ENCODE results near the gene WDR93.
"Not testable (repeated sequence)": the region's sequence is repeated elsewhere in the genome, so short reads cannot be mapped to it uniquely, and the experiment has no call there.

Gene WDR93

DNA sequence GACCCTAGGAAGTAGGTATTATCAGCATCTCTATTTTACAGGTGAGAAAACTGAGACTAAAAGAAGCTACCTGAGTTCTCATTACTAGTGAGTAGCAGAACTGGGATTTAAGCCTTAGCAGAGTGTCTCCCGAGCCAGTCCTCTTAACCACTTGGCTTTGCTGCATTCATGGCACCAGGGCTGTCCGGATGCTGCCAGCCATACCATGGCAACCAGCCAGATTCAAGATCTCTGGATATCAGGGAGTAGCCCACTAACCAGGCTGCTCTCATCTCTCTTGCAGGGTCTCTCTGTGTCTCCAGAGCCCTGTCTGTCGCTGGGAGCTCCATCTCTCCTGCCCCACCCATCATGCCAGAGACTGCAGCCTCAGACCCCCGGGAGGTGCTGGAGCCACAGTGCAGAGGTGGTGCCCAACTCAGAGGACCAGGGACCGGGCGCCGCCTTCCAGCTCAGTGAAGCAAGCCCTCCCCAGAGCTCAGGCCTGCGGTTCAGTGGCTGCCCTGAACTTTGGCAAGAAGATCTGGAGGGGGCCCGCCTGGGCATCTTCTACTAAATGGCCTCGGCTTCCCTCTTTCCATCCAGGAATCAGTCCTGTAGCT is 87.3 kb downstream of the WDR93 start:
- Histone ChIP-seq H3K27ac (ENCODE audit: insufficient read depth, low read depth, low read length, poor library complexity, severe bottlenecking) (no peak overlapping the region), H3K36me3 (ENCODE audit: control insufficient read depth, insufficient read depth, low read length) (no peaks in the 10 kb centered on the region), H3K27me3 (ENCODE audit: control insufficient read depth, insufficient read depth, low read length, poor library complexity, severe bottlenecking) (peaks cover 39% of the 10 kb centered on the region), H3K9me3 (ENCODE audit: control insufficient read depth, low read length) (no peaks in the 10 kb centered on the region), H3K4me3 (ENCODE audit: insufficient read depth, low read depth, low read length) (no peak overlapping the region), H3K4me1 (ENCODE audit: control insufficient read depth, insufficient read depth, low read length) (no peaks in the 10 kb centered on the region)
- WGBS, 2 experiments = 91% methylated on average over 10 of the region's 10 CpGs

DNA sequence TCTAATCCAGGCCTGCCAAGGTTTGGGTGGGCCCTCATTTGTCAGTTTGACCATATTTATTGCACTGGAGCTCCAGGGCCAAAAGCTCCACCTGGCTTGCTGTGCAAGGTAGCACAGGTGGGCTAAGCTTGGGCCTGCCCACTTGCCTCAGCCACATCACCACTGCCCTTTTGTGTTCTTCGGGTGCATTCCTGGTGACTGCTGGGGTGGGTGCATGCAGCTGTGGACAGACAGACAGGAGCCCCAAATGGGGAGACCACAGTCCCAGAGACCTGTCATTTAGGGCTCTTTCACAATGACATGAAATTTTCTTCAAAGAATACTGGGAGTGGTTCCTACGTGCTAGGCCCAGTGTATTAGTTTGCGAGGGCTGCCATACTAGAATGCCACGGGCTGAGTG is 88.2 kb downstream of the WDR93 start:
- 87 to 92% methylated on average over 4 of the region's 4 CpGs for WGBS, 2 experiments
- H3K4me3 ChIP-seq (ENCODE audit: insufficient read depth, low read depth, low read length) = no peak overlapping the region
- H3K9me3 ChIP-seq (ENCODE audit: control insufficient read depth, low read length) = no peaks in the 10 kb centered on the region
- no peaks in the 10 kb centered on the region for H3K4me1 ChIP-seq (ENCODE audit: control insufficient read depth, insufficient read depth, low read length)
- no peaks in the 10 kb centered on the region for H3K36me3 ChIP-seq (ENCODE audit: control insufficient read depth, insufficient read depth, low read length)
- H3K27me3 ChIP-seq (ENCODE audit: control insufficient read depth, insufficient read depth, low read length, poor library complexity, severe bottlenecking) = peaks cover 39% of the 10 kb centered on the region
- H3K27ac ChIP-seq (ENCODE audit: insufficient read depth, low read depth, low read length, poor library complexity, severe bottlenecking) = no peak overlapping the region

DNA sequence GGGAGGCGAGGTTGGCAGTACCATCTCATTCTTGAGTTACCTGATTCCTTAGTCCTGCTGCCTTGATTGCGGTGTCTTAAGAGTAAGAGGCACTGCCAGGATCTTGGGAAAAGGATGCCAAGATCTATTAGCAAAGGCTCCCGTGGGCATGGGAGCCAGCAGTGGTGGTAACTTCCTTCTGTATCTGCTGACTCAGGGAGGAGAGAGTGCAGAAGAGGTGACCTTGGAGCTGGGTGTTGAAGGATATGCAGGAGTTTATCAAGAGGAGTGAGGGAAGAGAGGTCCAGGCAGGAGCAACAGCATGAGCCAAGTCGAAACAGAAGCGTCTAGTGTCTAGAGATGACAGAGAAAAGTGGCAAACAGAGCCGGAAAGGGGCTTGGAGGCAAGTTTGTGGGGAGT is 90.0 kb downstream of the WDR93 start:
- H3K27ac ChIP-seq (ENCODE audit: insufficient read depth, low read depth, low read length, poor library complexity, severe bottlenecking) = no peak overlapping the region
- no peaks in the 10 kb centered on the region for H3K36me3 ChIP-seq (ENCODE audit: control insufficient read depth, insufficient read depth, low read length)
- no peak overlapping the region for H3K4me3 ChIP-seq (ENCODE audit: insufficient read depth, low read depth, low read length)
- H3K4me1 ChIP-seq (ENCODE audit: control insufficient read depth, insufficient read depth, low read length) = no peaks in the 10 kb centered on the region
- 92% methylated on average over 6 of the region's 6 CpGs for WGBS, 2 experiments
- H3K27me3 ChIP-seq (ENCODE audit: control insufficient read depth, insufficient read depth, low read length, poor library complexity, severe bottlenecking) = peaks cover 34% of the 10 kb centered on the region
- no peaks in the 10 kb centered on the region for H3K9me3 ChIP-seq (ENCODE audit: control insufficient read depth, low read length)

DNA sequence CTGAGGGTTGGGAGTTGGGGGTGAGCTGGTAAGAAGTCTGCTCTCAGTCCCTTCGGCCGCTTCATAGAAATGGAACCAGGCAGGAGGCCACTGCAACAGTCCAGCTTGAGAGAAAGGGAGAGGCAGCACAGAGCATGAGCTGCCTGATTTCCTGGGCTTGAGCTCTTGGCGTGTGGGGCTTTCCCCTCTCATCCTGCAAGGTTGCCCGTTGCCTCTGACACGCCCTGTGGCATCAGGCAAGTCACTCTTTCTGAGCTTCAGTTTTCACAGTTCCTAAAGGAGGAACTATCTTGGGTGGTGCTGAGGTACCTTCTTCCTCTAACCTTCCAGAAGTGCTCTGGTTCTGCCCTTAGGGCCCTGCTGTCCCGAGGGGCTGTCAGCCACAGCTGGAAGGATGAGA is 90.4 kb downstream of the WDR93 start:
- Histone ChIP-seq H3K27me3 (ENCODE audit: control insufficient read depth, insufficient read depth, low read length, poor library complexity, severe bottlenecking) (peaks cover 30% of the 10 kb centered on the region), H3K4me3 (ENCODE audit: insufficient read depth, low read depth, low read length) (no peak overlapping the region), H3K36me3 (ENCODE audit: control insufficient read depth, insufficient read depth, low read length) (no peaks in the 10 kb centered on the region), H3K27ac (ENCODE audit: insufficient read depth, low read depth, low read length, poor library complexity, severe bottlenecking) (no peak overlapping the region), H3K9me3 (ENCODE audit: control insufficient read depth, low read length) (no peaks in the 10 kb centered on the region), H3K4me1 (ENCODE audit: control insufficient read depth, insufficient read depth, low read length) (no peaks in the 10 kb centered on the region)
- WGBS, 2 experiments = 86 to 87% methylated on average over 6 of the region's 6 CpGs

DNA sequence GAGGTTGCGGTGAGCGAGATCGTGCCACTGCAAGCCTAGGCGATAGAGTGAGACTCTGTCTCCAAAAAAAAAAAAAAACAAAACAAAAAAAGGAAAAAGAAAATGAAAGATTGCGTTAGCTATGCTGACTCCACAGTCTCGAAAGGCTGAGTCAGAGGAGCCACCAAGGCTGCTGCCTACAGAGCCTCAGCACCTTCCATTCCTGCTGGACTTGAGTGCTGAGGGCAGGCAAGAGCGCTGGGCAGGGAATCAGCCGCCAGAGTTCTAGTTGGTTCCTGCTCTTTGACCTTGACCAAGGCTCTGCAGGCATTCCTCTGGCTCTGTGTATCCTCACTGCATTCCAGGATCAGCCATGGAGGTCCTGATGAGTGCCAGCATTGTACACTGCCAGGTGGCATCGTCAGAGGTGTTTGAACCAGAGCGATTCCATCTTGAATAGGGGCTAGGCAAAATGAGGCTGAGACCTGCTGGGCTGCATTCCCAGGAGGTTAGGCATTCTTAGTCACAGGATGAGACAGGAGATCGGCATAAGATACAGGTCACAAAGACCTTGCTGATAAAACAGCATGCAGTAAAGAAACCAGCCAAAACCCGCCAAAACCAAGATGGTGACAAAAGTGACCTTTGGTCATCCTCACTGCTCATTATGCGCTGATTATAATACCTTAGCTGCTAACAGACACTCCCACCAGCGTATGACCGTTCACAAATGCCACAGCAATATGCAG is 91.4 kb downstream of the WDR93 start:
- WGBS, 2 experiments = 87 to 88% methylated on average over 15 of the region's 15 CpGs
- Histone ChIP-seq H3K27ac (ENCODE audit: insufficient read depth, low read depth, low read length, poor library complexity, severe bottlenecking) (no peak overlapping the region), H3K4me3 (ENCODE audit: insufficient read depth, low read depth, low read length) (no peak overlapping the region), H3K27me3 (ENCODE audit: control insufficient read depth, insufficient read depth, low read length, poor library complexity, severe bottlenecking) (peaks cover 22% of the 10 kb centered on the region), H3K9me3 (ENCODE audit: control insufficient read depth, low read length) (no peaks in the 10 kb centered on the region), H3K4me1 (ENCODE audit: control insufficient read depth, insufficient read depth, low read length) (no peaks in the 10 kb centered on the region), H3K36me3 (ENCODE audit: control insufficient read depth, insufficient read depth, low read length) (no peaks in the 10 kb centered on the region)

DNA sequence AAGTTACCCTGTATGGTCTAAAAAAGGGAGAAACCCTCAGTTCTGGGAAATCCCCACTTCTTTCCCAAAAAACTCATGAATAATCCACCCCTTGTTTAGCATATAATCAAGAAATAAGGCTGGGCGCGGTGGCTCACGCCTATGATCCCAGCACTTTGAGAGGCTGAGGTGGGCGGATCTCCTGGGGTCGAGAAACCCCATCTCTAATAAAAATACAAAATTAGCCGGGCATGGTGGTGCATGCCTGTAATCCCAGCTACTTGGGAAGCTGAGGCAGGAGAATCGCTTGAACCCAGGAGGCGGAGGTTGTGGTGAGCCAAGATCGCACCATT is 92.0 kb downstream of the WDR93 start:
- H3K4me3 ChIP-seq (ENCODE audit: insufficient read depth, low read depth, low read length); H3K36me3 ChIP-seq (ENCODE audit: control insufficient read depth, insufficient read depth, low read length); H3K4me1 ChIP-seq (ENCODE audit: control insufficient read depth, insufficient read depth, low read length); H3K9me3 ChIP-seq (ENCODE audit: control insufficient read depth, low read length); H3K27ac ChIP-seq (ENCODE audit: insufficient read depth, low read depth, low read length, poor library complexity, severe bottlenecking): not testable (repeated sequence)
- 90% methylated on average over 9 of the region's 9 CpGs for WGBS, 2 experiments
- H3K27me3 ChIP-seq (ENCODE audit: control insufficient read depth, insufficient read depth, low read length, poor library complexity, severe bottlenecking) = peaks cover 16% of the 10 kb centered on the region

DNA sequence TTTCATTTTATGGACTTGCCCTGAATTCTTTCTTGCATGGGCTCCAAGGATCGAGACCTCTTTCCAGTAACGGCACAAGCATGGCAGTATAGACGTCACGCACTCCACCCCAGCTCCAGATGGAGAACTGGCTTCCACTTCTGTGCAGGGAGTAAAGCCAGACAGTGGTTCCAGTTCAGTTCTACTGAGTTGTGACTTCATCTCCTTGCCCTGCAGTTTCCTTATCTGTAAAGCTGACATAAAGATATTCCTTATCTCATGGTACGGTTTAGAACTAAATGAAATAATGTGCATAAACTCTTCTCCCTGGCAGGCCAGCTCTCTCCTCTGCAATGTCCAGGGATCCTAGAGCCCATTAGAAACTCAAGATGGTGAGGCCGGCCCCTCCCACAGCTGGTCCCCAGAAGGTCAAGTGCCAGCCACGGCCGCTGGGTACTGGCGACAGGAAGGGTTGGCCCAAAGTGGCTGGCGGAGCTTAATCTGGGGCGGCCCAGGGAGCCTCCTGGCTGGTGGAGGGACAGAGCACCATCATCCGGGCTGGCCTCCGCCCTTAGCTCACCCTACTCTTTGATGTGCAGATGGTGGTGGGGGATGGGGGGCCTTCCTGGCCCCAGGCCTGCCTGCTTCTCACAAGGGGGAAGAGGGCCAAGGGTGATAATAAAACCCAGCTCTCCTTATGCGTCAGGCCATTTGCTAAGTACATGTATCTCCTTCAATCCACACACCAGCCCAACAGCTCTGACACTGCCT is 92.7 kb downstream of the WDR93 start:
- WGBS, 2 experiments = 57 to 60% methylated on average over 14 of the region's 14 CpGs
- Histone ChIP-seq H3K27ac (ENCODE audit: insufficient read depth, low read depth, low read length, poor library complexity, severe bottlenecking) (no peak overlapping the region), H3K9me3 (ENCODE audit: control insufficient read depth, low read length) (no peaks in the 10 kb centered on the region), H3K4me3 (ENCODE audit: insufficient read depth, low read depth, low read length) (no peak overlapping the region), H3K4me1 (ENCODE audit: control insufficient read depth, insufficient read depth, low read length) (no peaks in the 10 kb centered on the region), H3K36me3 (ENCODE audit: control insufficient read depth, insufficient read depth, low read length) (no peaks in the 10 kb centered on the region), H3K27me3 (ENCODE audit: control insufficient read depth, insufficient read depth, low read length, poor library complexity, severe bottlenecking) (peaks cover 10% of the 10 kb centered on the region)

DNA sequence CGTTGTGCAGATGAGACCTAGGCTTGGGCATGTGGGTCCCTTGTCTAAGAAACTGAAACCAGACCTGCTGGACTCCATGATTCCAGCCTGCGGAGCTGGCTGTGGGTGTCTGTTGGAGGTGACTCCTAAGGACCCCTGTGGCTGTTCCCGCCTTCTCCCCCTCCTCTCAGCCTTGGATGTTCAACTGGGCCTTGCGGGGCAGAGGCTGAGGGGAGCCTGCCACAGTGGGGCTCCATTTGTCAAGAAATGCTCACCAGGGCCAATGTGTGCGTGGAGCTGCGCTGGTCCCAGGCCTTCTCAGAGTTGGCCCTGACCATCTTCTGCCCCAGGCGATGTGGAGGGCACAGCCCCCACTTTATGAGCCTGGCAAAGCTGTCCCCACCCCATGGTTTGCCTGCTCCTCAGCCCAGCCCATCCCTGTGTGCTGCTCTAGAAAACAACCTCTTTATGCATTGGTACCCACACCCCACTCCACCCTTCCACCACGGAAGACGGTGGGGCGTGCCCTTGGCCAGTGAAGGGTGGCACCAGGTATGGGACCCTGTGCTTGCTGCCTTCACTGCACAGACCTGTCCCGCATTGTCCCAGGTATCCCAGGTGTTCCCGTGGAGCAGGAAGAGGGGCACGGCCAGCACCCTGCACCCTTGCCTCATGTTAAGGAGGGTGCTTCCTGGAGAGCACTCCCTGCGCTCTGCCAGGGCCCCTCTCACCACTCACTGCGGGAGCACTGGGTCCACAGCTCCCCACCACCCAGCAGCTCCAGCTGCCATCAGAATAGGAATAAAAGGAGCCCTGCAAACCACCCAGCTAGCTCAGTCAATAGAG is 93.5 kb downstream of the WDR93 start:
- Histone ChIP-seq H3K9me3 (ENCODE audit: control insufficient read depth, low read length) (no peaks in the 10 kb centered on the region), H3K27me3 (ENCODE audit: control insufficient read depth, insufficient read depth, low read length, poor library complexity, severe bottlenecking) (peaks cover 5% of the 10 kb centered on the region), H3K27ac (ENCODE audit: insufficient read depth, low read depth, low read length, poor library complexity, severe bottlenecking) (no peak overlapping the region), H3K4me1 (ENCODE audit: control insufficient read depth, insufficient read depth, low read length) (no peaks in the 10 kb centered on the region), H3K36me3 (ENCODE audit: control insufficient read depth, insufficient read depth, low read length) (no peaks in the 10 kb centered on the region), H3K4me3 (ENCODE audit: insufficient read depth, low read depth, low read length) (no peak overlapping the region)
- WGBS, 2 experiments = 78 to 81% methylated on average over 15 of the region's 15 CpGs

DNA sequence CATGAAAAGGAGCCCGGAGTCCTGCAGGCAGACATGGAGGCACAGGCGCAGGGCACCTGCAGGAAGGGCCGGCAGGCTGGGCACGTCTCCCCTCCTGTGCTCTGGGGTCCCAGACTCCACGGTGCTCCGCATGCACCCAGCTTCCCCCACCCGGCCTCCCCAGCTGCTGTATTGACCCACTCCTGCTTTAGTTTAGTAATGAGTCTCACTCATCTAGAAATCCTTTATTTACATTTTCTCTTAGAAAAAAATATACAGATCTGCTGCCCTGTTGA is 94.0 kb downstream of the WDR93 start:
- 68 to 73% methylated on average over 7 of the region's 7 CpGs for WGBS, 2 experiments
- H3K4me3 ChIP-seq (ENCODE audit: insufficient read depth, low read depth, low read length) = no peak overlapping the region
- no peaks in the 10 kb centered on the region for H3K9me3 ChIP-seq (ENCODE audit: control insufficient read depth, low read length)
- peaks cover 5% of the 10 kb centered on the region for H3K27me3 ChIP-seq (ENCODE audit: control insufficient read depth, insufficient read depth, low read length, poor library complexity, severe bottlenecking)
- no peak overlapping the region for H3K27ac ChIP-seq (ENCODE audit: insufficient read depth, low read depth, low read length, poor library complexity, severe bottlenecking)
- H3K4me1 ChIP-seq (ENCODE audit: control insufficient read depth, insufficient read depth, low read length) = no peaks in the 10 kb centered on the region
- H3K36me3 ChIP-seq (ENCODE audit: control insufficient read depth, insufficient read depth, low read length) = no peaks in the 10 kb centered on the region
